HG03521 (cell line): Measurements from ENCODE around the gene DDAH1.
A peak's percentile ranks its signal among the peaks of the same experiment; 100 is the strongest.

Experiments
- ATAC-seq: cut with Tn5 transposase; IDR thresholded peaks from one replicate; pipeline ENCODE4 v1.9.1; 2021; ENCODE audit warnings: mild to moderate bottlenecking, moderate library complexity; ENCODE audit not compliant: unreplicated experiment

The DDAH1 gene

GRCh38 chr1:85333186-85333585 is 131.8 kb downstream of the DDAH1 start:
- no peak for ATAC-seq

GRCh38 chr1:85332575-85332974 is 132.4 kb downstream of the DDAH1 start:
- ATAC-seq = no peak

GRCh38 chr1:85330711-85331290 is 134.2 kb downstream of the DDAH1 start:
- ATAC-seq = no peak

- no peak for ATAC-seq
Observed at GRCh38 chr1:85330214-85330631, 134.7 kb downstream of the DDAH1 start.

- ATAC-seq = no peak
Observed at GRCh38 chr1:85328713-85329397, 136.1 kb downstream of the DDAH1 start.

GRCh38 chr1:85327759-85328158 is 137.2 kb downstream of the DDAH1 start:
- ATAC-seq = no peak

- ATAC-seq = no peak
Observed at GRCh38 chr1:85326851-85327250, 138.1 kb downstream of the DDAH1 start.

GRCh38 chr1:85326336-85326735 is 138.6 kb downstream of the DDAH1 start:
- no peak for ATAC-seq

- ATAC-seq = no peak
Observed at GRCh38 chr1:85325920-85326319, 139.0 kb downstream of the DDAH1 start.

- no peak for ATAC-seq
Observed at GRCh38 chr1:85323770-85324169, 141.2 kb downstream of the DDAH1 start.

GRCh38 chr1:85322655-85323054 is 142.3 kb downstream of the DDAH1 start:
- ATAC-seq = no peak

- ATAC-seq = peak; percentile 46
Observed at GRCh38 chr1:85321237-85321964, 143.6 kb downstream of the DDAH1 start.

GRCh38 chr1:85320371-85321131 is 144.4 kb downstream of the DDAH1 start:
- no peak for ATAC-seq

- no peak for ATAC-seq
Observed at GRCh38 chr1:85319931-85320330, 145.0 kb downstream of the DDAH1 start.

- ATAC-seq = no peak
Observed at GRCh38 chr1:85319491-85319890, 145.5 kb downstream of the DDAH1 start.

- ATAC-seq = no peak
Observed at GRCh38 chr1:85318217-85318616, 146.7 kb downstream of the DDAH1 start.

- ATAC-seq = no peak
Observed at GRCh38 chr1:85317560-85317959, 147.4 kb downstream of the DDAH1 start.

- ATAC-seq = no peak
Observed at GRCh38 chr1:85316321-85316720, 148.6 kb downstream of the DDAH1 start.

- ATAC-seq = no peak
Observed at GRCh38 chr1:85315789-85316188, 149.2 kb downstream of the DDAH1 start.

- ATAC-seq = no peak
Observed at GRCh38 chr1:85314726-85315125, 150.2 kb downstream of the DDAH1 start.
